Measurements from ENCODE around the gene MMP26.

Gene MMP26

GRCh38 chr11:4704054-4704789 lies at the start of gene MMP26:
Gene MMP26, plus strand, starts transcription at chr11:4704784.
- no peaks in the 10 kb centered on the region for H3K4me1 Mint-ChIP-seq
- DNase-seq (no peak), ATAC-seq (no peak)
- H3K9me3 Mint-ChIP-seq: no peaks in the 10 kb centered on the region
- no peaks in the 10 kb centered on the region for H3K36me3 Mint-ChIP-seq (ENCODE audit: low read depth)
- no peak within 1 kb of the TSS for H3K27ac Mint-ChIP-seq
- H3K27me3 Mint-ChIP-seq: peaks cover 2% of the 10 kb centered on the region
- no peak within 1 kb of the TSS for H3K4me3 Mint-ChIP-seq

- H3K4me3 Mint-ChIP-seq: no peak overlapping the region
- no peaks in the 10 kb centered on the region for H3K9me3 Mint-ChIP-seq
Observed at GRCh38 chr11:4658629-4659445, 45.7 kb upstream of the MMP26 start.

GRCh38 chr11:4662876-4663275 lies 41.7 kb upstream of the MMP26 start:
- no peak for DNase-seq
- Mint-ChIP-seq H3K36me3 (ENCODE audit: low read depth) (no peaks in the 10 kb centered on the region), H3K27ac (no peak overlapping the region), H3K27me3 (peaks cover 11% of the 10 kb centered on the region), H3K4me1 (no peaks in the 10 kb centered on the region), H3K9me3 (no peaks in the 10 kb centered on the region), H3K4me3 (no peak overlapping the region)
- ATAC-seq: no peak

More at GRCh38 chr11:4658629-4659445, 45.7 kb upstream of the MMP26 start:
- ATAC-seq (no peak), DNase-seq (no peak)
- Mint-ChIP-seq H3K36me3 (ENCODE audit: low read depth) (no peaks in the 10 kb centered on the region), H3K27ac (no peak overlapping the region), H3K4me1 (no peaks in the 10 kb centered on the region), H3K27me3 (peaks cover 14% of the 10 kb centered on the region)

GRCh38 chr11:4664183-4664582 lies 40.4 kb upstream of the MMP26 start:
- H3K4me3 Mint-ChIP-seq: no peak overlapping the region
- H3K27me3 Mint-ChIP-seq: peaks cover 11% of the 10 kb centered on the region
- no peak overlapping the region for H3K27ac Mint-ChIP-seq
- DNase-seq: no peak
- no peaks in the 10 kb centered on the region for H3K4me1 Mint-ChIP-seq
- no peaks in the 10 kb centered on the region for H3K9me3 Mint-ChIP-seq
- ATAC-seq: no peak
- H3K36me3 Mint-ChIP-seq (ENCODE audit: low read depth): no peaks in the 10 kb centered on the region

GRCh38 chr11:4664786-4665185 lies 39.8 kb upstream of the MMP26 start:
- Mint-ChIP-seq H3K27ac (no peak overlapping the region), H3K4me1 (no peaks in the 10 kb centered on the region), H3K9me3 (no peaks in the 10 kb centered on the region), H3K4me3 (no peak overlapping the region), H3K36me3 (ENCODE audit: low read depth) (no peaks in the 10 kb centered on the region), H3K27me3 (peaks cover 15% of the 10 kb centered on the region)
- ATAC-seq (no peak), DNase-seq (no peak)

GRCh38 chr11:4665424-4665823 lies 39.2 kb upstream of the MMP26 start:
- Mint-ChIP-seq H3K4me1 (no peaks in the 10 kb centered on the region), H3K4me3 (no peak overlapping the region), H3K27ac (no peak overlapping the region), H3K27me3 (peaks cover 15% of the 10 kb centered on the region), H3K9me3 (no peaks in the 10 kb centered on the region), H3K36me3 (ENCODE audit: low read depth) (no peaks in the 10 kb centered on the region)
- no peak for DNase-seq
- no peak for ATAC-seq

- Mint-ChIP-seq H3K27me3 (peaks cover 23% of the 10 kb centered on the region), H3K4me3 (no peak overlapping the region), H3K36me3 (ENCODE audit: low read depth) (no peaks in the 10 kb centered on the region), H3K4me1 (no peaks in the 10 kb centered on the region), H3K27ac (no peak overlapping the region), H3K9me3 (no peaks in the 10 kb centered on the region)
- DNase-seq: no peak
- no peak for ATAC-seq
Observed at GRCh38 chr11:4671741-4672140, 32.8 kb upstream of the MMP26 start.

GRCh38 chr11:4672470-4672869 lies 32.1 kb upstream of the MMP26 start:
- peaks cover 23% of the 10 kb centered on the region for H3K27me3 Mint-ChIP-seq

GRCh38 chr11:4673781-4674180 lies 30.8 kb upstream of the MMP26 start:
- no peak overlapping the region for H3K4me3 Mint-ChIP-seq
- peaks cover 23% of the 10 kb centered on the region for H3K27me3 Mint-ChIP-seq
- H3K9me3 Mint-ChIP-seq: no peaks in the 10 kb centered on the region
- no peak for DNase-seq
- ATAC-seq: no peak
- H3K36me3 Mint-ChIP-seq (ENCODE audit: low read depth): no peaks in the 10 kb centered on the region
- H3K27ac Mint-ChIP-seq: no peak overlapping the region
- no peaks in the 10 kb centered on the region for H3K4me1 Mint-ChIP-seq

More at GRCh38 chr11:4672470-4672869, 32.1 kb upstream of the MMP26 start:
- ATAC-seq: no peak
- Mint-ChIP-seq H3K9me3 (no peaks in the 10 kb centered on the region), H3K36me3 (ENCODE audit: low read depth) (no peaks in the 10 kb centered on the region), H3K27ac (no peak overlapping the region), H3K4me1 (no peaks in the 10 kb centered on the region), H3K4me3 (no peak overlapping the region)
- no peak for DNase-seq

GRCh38 chr11:4677948-4678347 lies 26.6 kb upstream of the MMP26 start:
- Mint-ChIP-seq H3K4me1 (no peaks in the 10 kb centered on the region), H3K36me3 (ENCODE audit: low read depth) (no peaks in the 10 kb centered on the region), H3K4me3 (no peak overlapping the region), H3K27ac (no peak overlapping the region), H3K27me3 (peaks cover 15% of the 10 kb centered on the region), H3K9me3 (no peaks in the 10 kb centered on the region)
- DNase-seq (no peak), ATAC-seq (no peak)

GRCh38 chr11:4680341-4680740 lies 24.2 kb upstream of the MMP26 start:
- Mint-ChIP-seq H3K4me1 (no peaks in the 10 kb centered on the region), H3K9me3 (no peaks in the 10 kb centered on the region), H3K27me3 (peaks cover 4% of the 10 kb centered on the region), H3K4me3 (no peak overlapping the region), H3K36me3 (ENCODE audit: low read depth) (no peaks in the 10 kb centered on the region), H3K27ac (no peak overlapping the region)
- no peak for ATAC-seq
- DNase-seq: no peak

- H3K9me3 Mint-ChIP-seq: no peaks in the 10 kb centered on the region
- H3K36me3 Mint-ChIP-seq (ENCODE audit: low read depth): no peaks in the 10 kb centered on the region
- H3K4me1 Mint-ChIP-seq: no peaks in the 10 kb centered on the region
- no peak overlapping the region for H3K27ac Mint-ChIP-seq
- ATAC-seq (no peak), DNase-seq (no peak)
- peaks cover 1% of the 10 kb centered on the region for H3K27me3 Mint-ChIP-seq
- H3K4me3 Mint-ChIP-seq: no peak overlapping the region
Observed at GRCh38 chr11:4682623-4683419, 21.8 kb upstream of the MMP26 start.

GRCh38 chr11:4684631-4685285 lies 19.8 kb upstream of the MMP26 start:
- no peak overlapping the region for H3K27ac Mint-ChIP-seq
- no peaks in the 10 kb centered on the region for H3K9me3 Mint-ChIP-seq
- H3K4me1 Mint-ChIP-seq: no peaks in the 10 kb centered on the region
- no peak overlapping the region for H3K4me3 Mint-ChIP-seq
- ATAC-seq (no peak), DNase-seq (no peak)
- no peaks in the 10 kb centered on the region for H3K36me3 Mint-ChIP-seq (ENCODE audit: low read depth)
- H3K27me3 Mint-ChIP-seq: no peaks in the 10 kb centered on the region

GRCh38 chr11:4695442-4695841 lies 9.1 kb upstream of the MMP26 start:
- DNase-seq (no peak), ATAC-seq (no peak)
- H3K36me3 Mint-ChIP-seq (ENCODE audit: low read depth): no peaks in the 10 kb centered on the region
- H3K4me3 Mint-ChIP-seq: no peak overlapping the region
- no peaks in the 10 kb centered on the region for H3K4me1 Mint-ChIP-seq
- H3K27me3 Mint-ChIP-seq: peaks cover 6% of the 10 kb centered on the region
- H3K27ac Mint-ChIP-seq: no peak overlapping the region
- no peaks in the 10 kb centered on the region for H3K9me3 Mint-ChIP-seq
